ENCODE results near the gene PHC3. TPM values are rescaled to one million over a fixed set of nuclear protein-coding genes. Genes with fewer than 3 reads are reported as not detected.

Gene PHC3
- total and polyA plus RNA-seq, 2 of the 13 experiments (the other 11 are each of a cell fraction or from before 2014, with no cell fraction given) = 24.1 to 49.0 TPM

DNA sequence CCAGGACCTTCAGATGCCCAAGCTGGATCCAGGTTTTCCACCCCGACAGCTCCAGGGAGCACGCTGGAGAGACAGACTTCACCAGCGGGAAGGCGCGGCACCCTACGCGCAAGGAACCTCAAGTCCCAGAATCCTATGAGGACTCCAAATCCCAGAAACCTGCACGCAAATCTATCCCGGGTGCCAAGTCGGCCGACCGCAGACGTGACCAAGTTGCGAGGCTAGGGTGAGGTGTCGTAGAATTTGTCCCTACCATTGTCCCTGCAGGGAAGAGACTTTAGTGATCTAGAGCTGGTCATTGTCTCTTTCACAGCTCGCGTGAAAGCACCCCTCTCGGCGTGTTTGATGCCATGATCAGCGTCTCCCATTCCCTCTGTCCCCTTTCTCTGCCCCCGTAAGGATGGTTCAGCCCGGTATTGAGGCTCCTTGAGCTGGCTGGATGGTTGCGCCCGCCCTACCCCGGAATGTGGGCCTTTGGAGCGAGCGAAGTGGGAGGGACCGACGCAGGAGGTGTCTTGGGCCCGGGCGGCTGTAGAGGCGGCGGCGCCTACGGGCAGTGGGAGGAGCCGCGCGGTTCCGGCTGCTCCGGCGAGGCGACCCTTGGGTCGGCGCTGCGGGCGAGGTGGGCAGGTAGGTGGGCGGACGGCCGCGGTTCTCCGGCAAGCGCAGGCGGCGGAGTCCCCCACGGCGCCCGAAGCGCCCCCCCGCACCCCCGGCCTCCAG lies 40.6 kb upstream of the PHC3 start, which contains the start of gene PRKCI (continued):
- TF ChIP-seq ZNF275 (CRISPR knock-in tag; IDR thresholded peaks at IDR 0.05; ENCODE audit: borderline replicate concordance) (no peak), KLF9 (CRISPR knock-in tag; IDR thresholded peaks at IDR 0.05; ENCODE audit: low read depth) (no peak), SMYD3 (CRISPR knock-in tag; IDR thresholded peaks at IDR 0.05) (peak; percentile 90), RBM39 (IDR thresholded peaks at IDR 0.05; ENCODE audit: low read depth, low read length, poor library complexity, severe bottlenecking) (peak; percentile 49), MTF2 (CRISPR knock-in tag; IDR thresholded peaks at IDR 0.05; ENCODE audit: borderline replicate concordance) (0 out of 2 replicates have a peak, but pooled peaks have one; percentile 40), ZNF513 (CRISPR knock-in tag; conservative IDR thresholded peaks at IDR 0.05) (no peak), ZNF337 (CRISPR knock-in tag; IDR thresholded peaks at IDR 0.05; ENCODE audit: borderline replicate concordance, low read depth) (no peak), CERS6 (CRISPR knock-in tag; IDR thresholded peaks at IDR 0.05) (no peak), ZNF24 (IDR thresholded peaks at IDR 0.05) (no peak), SIN3A (IDR thresholded peaks at IDR 0.05; ENCODE audit: borderline replicate concordance, low read depth, low read length) (peak; percentile 51; the same call in 1 of the 2 replicates), MAFF (IDR thresholded peaks at IDR 0.05; ENCODE audit: low read depth, low read length) (no peak), USF2 (IDR thresholded peaks at IDR 0.05; ENCODE audit: low read depth, low read length) (no peak), USF2 (CRISPR knock-in tag; IDR thresholded peaks at IDR 0.05; ENCODE audit: borderline replicate concordance) (no peak; the same call in 1 of the 2 replicates), ZNF382 (CRISPR knock-in tag; IDR thresholded peaks at IDR 0.05; ENCODE audit: borderline replicate concordance) (no peak), MYNN (CRISPR knock-in tag; IDR thresholded peaks at IDR 0.05; ENCODE audit: low read depth) (no peak)
- TF ChIP-seq, protein P1, sequence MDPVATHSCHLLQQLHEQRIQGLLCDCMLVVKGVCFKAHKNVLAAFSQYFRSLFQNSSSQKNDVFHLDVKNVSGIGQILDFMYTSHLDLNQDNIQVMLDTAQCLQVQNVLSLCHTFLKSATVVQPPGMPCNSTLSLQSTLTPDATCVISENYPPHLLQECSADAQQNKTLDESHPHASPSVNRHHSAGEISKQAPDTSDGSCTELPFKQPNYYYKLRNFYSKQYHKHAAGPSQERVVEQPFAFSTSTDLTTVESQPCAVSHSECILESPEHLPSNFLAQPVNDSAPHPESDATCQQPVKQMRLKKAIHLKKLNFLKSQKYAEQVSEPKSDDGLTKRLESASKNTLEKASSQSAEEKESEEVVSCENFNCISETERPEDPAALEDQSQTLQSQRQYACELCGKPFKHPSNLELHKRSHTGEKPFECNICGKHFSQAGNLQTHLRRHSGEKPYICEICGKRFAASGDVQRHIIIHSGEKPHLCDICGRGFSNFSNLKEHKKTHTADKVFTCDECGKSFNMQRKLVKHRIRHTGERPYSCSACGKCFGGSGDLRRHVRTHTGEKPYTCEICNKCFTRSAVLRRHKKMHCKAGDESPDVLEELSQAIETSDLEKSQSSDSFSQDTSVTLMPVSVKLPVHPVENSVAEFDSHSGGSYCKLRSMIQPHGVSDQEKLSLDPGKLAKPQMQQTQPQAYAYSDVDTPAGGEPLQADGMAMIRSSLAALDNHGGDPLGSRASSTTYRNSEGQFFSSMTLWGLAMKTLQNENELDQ (CRISPR knock-in tag; IDR thresholded peaks at IDR 0.05; ENCODE audit: borderline replicate concordance) = no peak
- TF ChIP-seq, protein P2, sequence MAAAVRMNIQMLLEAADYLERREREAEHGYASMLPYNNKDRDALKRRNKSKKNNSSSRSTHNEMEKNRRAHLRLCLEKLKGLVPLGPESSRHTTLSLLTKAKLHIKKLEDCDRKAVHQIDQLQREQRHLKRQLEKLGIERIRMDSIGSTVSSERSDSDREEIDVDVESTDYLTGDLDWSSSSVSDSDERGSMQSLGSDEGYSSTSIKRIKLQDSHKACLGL (CRISPR knock-in tag; IDR thresholded peaks at IDR 0.05) = no peak
